GM18520 (cell line): ENCODE results near the gene IL31.

Experiments
- ATAC-seq: cut with Tn5 transposase; IDR thresholded peaks from one replicate; pipeline ENCODE4 v1.9.1; 2021; ENCODE audit not compliant: unreplicated experiment

The IL31 gene

GRCh38 chr12:122158700-122159285 is 15.2 kb downstream of the IL31 start:
- no peak for ATAC-seq

DNA sequence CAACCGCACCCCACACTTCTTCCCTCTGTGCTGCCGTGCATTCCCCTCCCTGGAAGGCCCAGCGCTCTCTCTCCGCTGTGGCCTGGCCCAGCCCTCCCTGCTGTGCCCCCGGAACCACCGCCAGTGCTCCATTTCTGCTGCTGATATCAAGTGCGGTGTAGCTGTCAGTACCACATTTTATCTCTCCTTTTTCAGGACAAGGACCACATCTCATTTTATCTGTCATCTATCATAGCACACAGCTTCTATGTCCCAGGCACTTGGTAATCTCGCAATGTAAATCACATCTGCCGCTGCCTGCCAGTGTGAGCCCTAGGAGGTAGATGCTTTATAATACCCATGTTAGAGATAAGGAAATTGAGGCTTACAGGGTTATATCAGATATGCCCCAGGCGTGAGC is 18.3 kb downstream of the IL31 start:
- no peak for ATAC-seq

GRCh38 chr12:122152754-122153153 is 21.3 kb downstream of the IL31 start:
- no peak for ATAC-seq

GRCh38 chr12:122150127-122150681 is 23.8 kb downstream of the IL31 start:
- no peak for ATAC-seq

DNA sequence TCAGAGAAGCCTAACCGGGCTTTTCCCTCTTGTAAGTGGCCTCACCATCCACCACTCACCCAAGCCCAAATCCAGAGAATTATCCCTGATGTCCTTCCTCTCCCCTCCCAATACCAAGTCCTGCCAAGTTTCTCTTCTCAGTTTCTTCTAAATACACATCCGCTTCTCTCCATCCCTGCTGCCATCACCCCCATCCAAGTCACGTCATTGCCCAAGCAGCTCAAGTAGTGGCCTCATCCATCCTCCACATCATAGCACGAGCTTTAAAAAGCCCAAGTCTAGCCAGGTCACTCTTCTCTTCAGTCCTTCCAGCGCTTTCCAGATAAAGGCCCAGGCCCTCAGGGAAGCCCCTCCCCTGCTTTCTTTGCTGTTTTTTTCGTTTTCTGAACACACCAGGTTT is 25.4 kb downstream of the IL31 start:
- no peak for ATAC-seq

DNA sequence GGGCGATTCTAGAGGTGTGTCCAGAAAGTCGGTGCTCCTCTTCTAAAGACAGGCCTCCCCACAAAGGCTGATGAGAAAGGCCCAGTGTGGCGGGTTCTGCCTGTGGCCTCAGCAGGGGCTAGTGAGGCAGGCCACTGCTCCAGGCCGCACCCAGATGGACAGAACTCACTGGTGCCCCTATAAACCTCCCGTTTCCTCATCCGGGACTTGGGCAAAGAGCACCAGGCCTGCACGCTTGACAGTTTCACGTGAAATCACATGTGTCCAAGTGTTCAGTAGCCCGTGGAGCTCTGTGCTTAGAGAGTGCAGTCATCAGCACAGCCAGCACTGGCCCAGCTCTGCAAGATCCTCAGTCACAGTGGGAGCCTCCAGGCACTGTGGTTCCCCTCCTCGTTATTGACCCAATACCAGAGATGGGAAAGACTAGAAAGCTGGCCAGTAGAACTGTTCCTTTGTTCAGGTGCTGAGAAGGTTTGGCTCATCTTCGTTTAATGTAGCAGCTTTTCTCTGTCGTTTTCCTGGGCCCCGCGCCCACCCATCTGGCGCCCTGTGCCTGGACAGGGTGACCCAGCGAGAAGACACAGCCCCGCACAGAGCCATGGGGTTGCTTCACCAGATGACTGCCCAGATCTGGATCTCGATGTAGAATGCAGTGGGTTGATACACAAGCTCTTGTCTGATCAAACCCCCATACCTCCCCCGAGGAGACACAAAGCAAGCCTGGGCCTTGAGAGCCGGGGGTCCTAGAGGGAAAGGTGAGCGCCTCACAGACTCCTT is 26.3 kb downstream of the IL31 start:
- no peak for ATAC-seq

GRCh38 chr12:122145505-122146330 is 28.3 kb downstream of the IL31 start:
- no peak for ATAC-seq

DNA sequence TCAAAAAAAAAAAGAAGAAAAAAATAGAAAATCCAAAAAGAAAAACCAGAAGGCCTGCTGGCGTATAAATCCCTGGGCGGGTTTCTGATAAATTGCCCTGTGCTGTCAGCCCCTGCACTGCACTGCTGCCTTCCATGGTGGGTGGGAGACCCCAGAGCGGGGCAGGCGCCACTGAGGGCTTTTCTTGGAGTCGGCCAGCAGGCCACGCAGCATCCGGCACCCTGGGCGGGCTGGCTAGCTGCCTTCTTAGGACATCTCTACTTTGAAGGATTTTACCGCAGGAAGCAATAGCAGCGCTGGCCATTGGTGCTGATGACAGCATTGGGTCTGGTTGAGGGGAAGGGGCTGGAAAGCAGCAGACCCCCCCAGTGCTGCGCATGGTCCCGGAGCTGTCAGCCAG is 29.1 kb downstream of the IL31 start:
- no peak for ATAC-seq

- ATAC-seq = no peak
Measured at GRCh38 chr12:122142857-122143256, 31.2 kb downstream of the IL31 start.

DNA sequence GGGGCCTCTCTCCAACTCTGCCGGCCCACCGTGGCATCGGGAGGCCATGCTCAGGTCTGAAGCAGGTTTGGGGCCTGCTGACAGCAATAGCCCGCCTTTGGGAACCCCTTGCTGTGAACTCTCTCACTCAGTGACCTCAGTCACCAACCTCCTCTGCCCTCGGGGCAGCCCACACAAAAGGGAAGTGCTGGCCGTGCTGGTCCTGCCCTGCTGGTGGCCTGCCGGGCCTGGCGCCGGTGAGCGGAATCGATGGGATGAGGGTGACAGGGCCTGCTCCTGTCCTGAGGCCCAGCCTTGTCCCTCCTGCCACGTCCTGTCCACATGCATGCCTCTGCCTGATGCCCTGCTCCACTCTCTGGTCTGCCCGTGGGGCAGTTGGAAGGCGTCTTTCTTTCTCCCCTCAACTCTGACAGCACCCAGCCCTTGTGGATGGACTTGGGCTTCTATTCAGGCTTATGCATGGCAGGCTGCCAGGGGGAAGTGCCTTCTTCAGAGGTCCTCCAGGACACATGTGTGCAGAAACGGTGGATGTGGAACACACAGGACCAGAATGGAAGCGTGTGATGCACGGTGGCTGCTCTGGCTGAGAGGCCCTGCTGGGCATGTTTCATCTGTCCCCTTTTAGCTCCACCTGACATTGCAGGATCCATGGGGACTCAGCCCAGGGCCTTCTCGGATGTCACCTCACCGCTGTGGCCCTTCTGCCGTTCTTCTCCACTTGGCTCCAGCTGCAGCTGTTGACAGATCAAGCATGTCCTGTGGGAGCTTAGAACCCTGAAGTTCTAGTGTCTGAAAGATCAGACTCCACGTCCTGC is 31.9 kb downstream of the IL31 start:
- ATAC-seq = no peak

DNA sequence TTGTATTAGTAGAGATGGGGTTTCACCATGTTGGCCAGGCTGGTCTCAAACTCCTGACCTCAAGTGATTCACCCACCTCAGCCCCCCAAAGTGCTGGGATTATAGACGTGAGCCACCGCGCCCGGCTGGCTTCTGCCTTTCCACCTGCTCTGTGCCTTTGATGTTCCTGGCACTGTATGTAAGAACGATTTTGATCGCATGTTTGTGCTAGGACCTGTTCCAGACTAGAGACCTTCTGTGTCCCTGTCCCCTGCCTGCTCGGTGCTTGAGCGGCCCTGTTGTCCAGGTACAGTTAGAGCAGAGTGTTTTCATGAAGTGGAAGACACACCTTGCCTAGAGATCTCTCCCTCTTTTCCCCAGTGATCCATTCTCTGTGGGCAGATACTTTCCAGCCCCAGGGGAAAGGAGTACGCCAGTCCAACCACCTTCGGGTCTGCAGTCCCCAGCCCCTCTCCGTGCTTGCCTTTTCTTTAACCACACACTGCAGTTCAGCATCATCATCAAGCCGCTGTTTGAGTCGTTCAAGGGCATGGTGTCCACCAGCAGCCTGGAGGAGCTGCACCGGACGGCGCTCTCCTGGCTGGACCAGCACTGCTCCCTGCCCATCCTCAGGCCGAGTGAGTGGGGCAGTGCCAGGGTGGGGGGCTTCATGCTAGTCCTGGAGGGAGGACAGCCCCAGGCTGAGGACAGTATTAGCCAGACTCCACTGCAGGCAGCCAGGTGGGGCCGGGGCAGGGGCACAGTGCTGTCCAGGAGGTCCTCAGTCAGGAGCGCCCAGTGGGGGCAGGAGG is 33.4 kb downstream of the IL31 start:
- no peak for ATAC-seq

- ATAC-seq = no peak
Measured at GRCh38 chr12:122139941-122140340, 34.1 kb downstream of the IL31 start.

GRCh38 chr12:122139266-122139665 is 34.8 kb downstream of the IL31 start:
- ATAC-seq = no peak

DNA sequence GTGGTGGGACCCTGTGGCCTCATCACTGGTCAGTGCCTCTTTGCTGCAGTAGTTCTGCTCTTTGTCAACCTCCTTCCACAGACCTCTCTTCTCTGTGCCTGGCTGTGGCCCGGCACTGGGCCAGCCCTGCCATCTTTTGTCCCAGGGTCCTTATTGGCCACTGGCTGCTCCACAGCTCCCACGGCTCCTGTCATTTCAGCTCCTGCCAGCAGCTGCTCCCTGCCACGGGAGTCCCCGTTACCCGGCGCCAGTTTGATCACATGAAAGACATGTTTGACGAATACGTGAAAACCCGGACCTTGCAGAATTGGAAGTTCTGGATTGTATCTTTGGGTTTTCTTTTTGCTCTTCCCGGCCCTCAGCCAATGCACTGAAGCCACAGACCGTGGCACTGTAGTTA is 35.4 kb downstream of the IL31 start:
- no peak for ATAC-seq

- ATAC-seq = no peak
Measured at GRCh38 chr12:122138181-122138580, 35.8 kb downstream of the IL31 start.

GRCh38 chr12:122137681-122138080 is 36.3 kb downstream of the IL31 start:
- no peak for ATAC-seq

- no peak for ATAC-seq
Measured at GRCh38 chr12:122137229-122137628, 36.8 kb downstream of the IL31 start.

DNA sequence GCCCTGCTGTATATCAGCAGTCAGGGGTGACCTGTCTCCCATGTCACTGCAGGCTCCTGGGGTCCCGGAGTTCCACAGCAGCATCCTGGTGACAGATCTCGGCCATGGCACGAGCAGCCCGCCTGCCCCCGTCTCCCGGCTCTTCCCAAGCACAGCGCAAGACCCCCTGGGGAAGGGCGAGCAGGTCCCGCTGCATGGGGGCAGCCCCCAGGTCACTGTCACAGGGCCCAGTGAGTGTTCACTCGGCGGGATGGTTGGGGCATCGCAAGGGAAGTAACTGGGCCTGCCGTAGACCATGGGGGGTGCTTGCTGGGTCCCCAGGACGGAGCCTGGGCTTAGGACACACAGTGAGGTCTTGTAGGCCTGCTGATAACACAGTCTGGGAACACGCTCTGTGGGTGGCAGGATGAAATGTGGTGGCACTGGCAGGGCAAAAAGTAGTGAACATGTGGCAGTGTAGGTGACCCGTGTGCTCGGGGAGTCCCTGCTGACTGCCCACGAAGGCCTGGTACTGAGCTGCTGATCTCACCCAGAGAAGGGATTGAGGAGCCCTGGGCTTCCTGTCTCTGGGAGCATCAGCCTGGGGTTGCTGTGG is 38.5 kb downstream of the IL31 start:
- no peak for ATAC-seq

GRCh38 chr12:122133192-122133950 is 40.6 kb downstream of the IL31 start:
- ATAC-seq = no peak
